Gastroesophageal sphincter (tissue), 4 donors: ENCODE data around the gene TPBG. TPM values are rescaled to one million over a fixed set of nuclear protein-coding genes. Genes with fewer than 3 reads are reported as not detected.

Experiments
- ATAC-seq: fragments of 150-250 bp; one replicate; pipeline ENCODE4 v1.9.1; 2016; ENCODE audit warnings: mild to moderate bottlenecking, moderate library complexity
- H3K27ac ChIP-seq, 4 donors: fragments of 200-600 bp; sonication (generic) in 3 of 4; 1 replicate in 3 of 4; 2 replicates in 1 of 4; pipeline ENCODE4 v1.5.1; 2016 to 2019
- H3K27me3 ChIP-seq: fragments of 200-600 bp; sonication (generic); one replicate; pipeline ENCODE4 v1.5.1; 2019
- H3K36me3 ChIP-seq, 2 donors: fragments of 200-600 bp; sonication (generic); one replicate each; pipeline ENCODE4 v1.5.1; 2019; ENCODE audit warnings: control low read depth in 1 of 2
- H3K4me1 ChIP-seq, 3 donors: fragments of 200-600 bp; sonication (generic); 1 replicate in 2 of 3; 2 replicates in 1 of 3; pipeline ENCODE4 v1.5.1; 2016 to 2019; ENCODE audit warnings: control low read depth in 2 of 3
- H3K4me3 ChIP-seq, 2 donors: fragments of 200-600 bp; sonication (generic); one replicate each; pipeline ENCODE4 v1.5.1; 2019; ENCODE audit warnings: mild to moderate bottlenecking in 1 of 2, moderate library complexity in 1 of 2
- H3K9me3 ChIP-seq, 3 donors: fragments of 200-600 bp; sonication (generic); one replicate each; pipeline ENCODE4 v1.5.1; 2017 to 2019; ENCODE audit warnings: control low read depth in 2 of 3
- EP300 ChIP-seq: sonication (generic); formaldehyde crosslinking; IDR thresholded peaks from one replicate; pipeline ENCODE4 v1.6.1; 2017; ENCODE audit warnings: antibody characterized with exemption, mild to moderate bottlenecking
- POLR2A ChIP-seq, 2 donors: fragments of 450-650 bp; IDR thresholded peaks; one replicate each; pipeline ENCODE4 v1.6.1; 2017; ENCODE audit warnings: antibody characterized with exemption in 2 of 2, mild to moderate bottlenecking in 2 of 2, moderate library complexity in 1 of 2
- POLR2AphosphoS5 ChIP-seq: sonication (generic); formaldehyde crosslinking; IDR thresholded peaks from one replicate; pipeline ENCODE4 v1.6.1; 2017; ENCODE audit warnings: antibody characterized with exemption
- WGBS, 2 donors: methylation state at CpG; one replicate each; pipeline ENCODE4 v1.1.5; 2018; ENCODE audit warnings: low coverage in 1 of 2; 5-methylcytosine and 5-hydroxymethylcytosine counted together
- total RNA-seq, 4 donors: library from RNA; depleted of rRNA; stranded (reverse); fragments of >200 nt; gene quantifications; one replicate each; pipeline ENCODE4 v1.1.0, GENCODE V29; 2016
- TF ChIP-seq, protein P1 (sequence below), 4 experiments: fragments of 200-600 bp in 2 of 4; fragments of 450-650 bp in 2 of 4; sonication (generic) in 1 of 4; IDR thresholded peaks; one replicate each; pipeline ENCODE4 v1.5.1; 2017 to 2019; ENCODE audit warnings: antibody characterized with exemption in 4 of 4, mild to moderate bottlenecking in 2 of 4, moderate library complexity in 2 of 4

Gene TPBG
- total RNA-seq, 4 donors from 2014 or later: 23.3 to 126 (median 84.5) TPM

- ATAC-seq: no peak
Observed at GRCh38 chr6:82360552-82360951, 3.1 kb upstream of the TPBG start.

GRCh38 chr6:82361631-82362030, 2.0 kb upstream of the TPBG start:
- TF ChIP-seq POLR2AphosphoS5: no peak
- TF ChIP-seq POLR2A (IDR thresholded peaks at IDR 0.05): no peak
- no peak for TF ChIP-seq EP300
- TF ChIP-seq, protein P1, sequence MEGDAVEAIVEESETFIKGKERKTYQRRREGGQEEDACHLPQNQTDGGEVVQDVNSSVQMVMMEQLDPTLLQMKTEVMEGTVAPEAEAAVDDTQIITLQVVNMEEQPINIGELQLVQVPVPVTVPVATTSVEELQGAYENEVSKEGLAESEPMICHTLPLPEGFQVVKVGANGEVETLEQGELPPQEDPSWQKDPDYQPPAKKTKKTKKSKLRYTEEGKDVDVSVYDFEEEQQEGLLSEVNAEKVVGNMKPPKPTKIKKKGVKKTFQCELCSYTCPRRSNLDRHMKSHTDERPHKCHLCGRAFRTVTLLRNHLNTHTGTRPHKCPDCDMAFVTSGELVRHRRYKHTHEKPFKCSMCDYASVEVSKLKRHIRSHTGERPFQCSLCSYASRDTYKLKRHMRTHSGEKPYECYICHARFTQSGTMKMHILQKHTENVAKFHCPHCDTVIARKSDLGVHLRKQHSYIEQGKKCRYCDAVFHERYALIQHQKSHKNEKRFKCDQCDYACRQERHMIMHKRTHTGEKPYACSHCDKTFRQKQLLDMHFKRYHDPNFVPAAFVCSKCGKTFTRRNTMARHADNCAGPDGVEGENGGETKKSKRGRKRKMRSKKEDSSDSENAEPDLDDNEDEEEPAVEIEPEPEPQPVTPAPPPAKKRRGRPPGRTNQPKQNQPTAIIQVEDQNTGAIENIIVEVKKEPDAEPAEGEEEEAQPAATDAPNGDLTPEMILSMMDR (IDR thresholded peaks at IDR 0.05): no peak
- no peaks in the 10 kb centered on the region for H3K27me3 ChIP-seq
- H3K9me3 ChIP-seq: no peaks in the 10 kb centered on the region
- ATAC-seq: no peak
- H3K27ac ChIP-seq: peak overlapping the region in 3 of 4 donors; percentile 92 to 97 (median 95)
- H3K4me3 ChIP-seq: no peak overlapping the region
- peaks cover 0 to 41% (median 0%) of the 10 kb centered on the region in 3 donors for H3K4me1 ChIP-seq
- WGBS, 2 donors: 22 to 68% methylated on average over 3 of the region's 3 CpGs
- no peaks in the 10 kb centered on the region for H3K36me3 ChIP-seq

More at GRCh38 chr6:82360552-82360951, 3.1 kb upstream of the TPBG start:
- H3K4me3 ChIP-seq: no peak overlapping the region
- 49 to 68% methylated on average over 2 of the region's 2 CpGs for WGBS, 2 donors
- TF ChIP-seq POLR2AphosphoS5 (no peak), POLR2A (IDR thresholded peaks at IDR 0.05) (no peak), EP300 (no peak)
- TF ChIP-seq, protein P1 (IDR thresholded peaks at IDR 0.05): no peak
- no peaks in the 10 kb centered on the region for H3K27me3 ChIP-seq
- H3K36me3 ChIP-seq: no peaks in the 10 kb centered on the region
- H3K4me1 ChIP-seq: peaks cover 0 to 30% (median 0%) of the 10 kb centered on the region in 3 donors
- H3K9me3 ChIP-seq: no peaks in the 10 kb centered on the region
- H3K27ac ChIP-seq: peak overlapping the region in 2 of 4 donors; percentile 30 to 97

GRCh38 chr6:82362144-82362543, 1.5 kb upstream of the TPBG start:
- WGBS, 2 donors: 38 to 60% methylated on average over 4 of the region's 4 CpGs
- Histone ChIP-seq H3K4me3 (no peak overlapping the region), H3K27me3 (no peaks in the 10 kb centered on the region), H3K4me1 (peaks cover 0 to 46% (median 0%) of the 10 kb centered on the region in 3 donors), H3K9me3 (no peaks in the 10 kb centered on the region), H3K27ac (peak overlapping the region; percentile 14 to 97 (median 94)), H3K36me3 (no peaks in the 10 kb centered on the region)
- no peak for TF ChIP-seq POLR2AphosphoS5
- no peak for TF ChIP-seq EP300
- TF ChIP-seq, protein P1 (IDR thresholded peaks at IDR 0.05): no peak
- TF ChIP-seq POLR2A (IDR thresholded peaks at IDR 0.05): no peak
- no peak for ATAC-seq

DNA sequence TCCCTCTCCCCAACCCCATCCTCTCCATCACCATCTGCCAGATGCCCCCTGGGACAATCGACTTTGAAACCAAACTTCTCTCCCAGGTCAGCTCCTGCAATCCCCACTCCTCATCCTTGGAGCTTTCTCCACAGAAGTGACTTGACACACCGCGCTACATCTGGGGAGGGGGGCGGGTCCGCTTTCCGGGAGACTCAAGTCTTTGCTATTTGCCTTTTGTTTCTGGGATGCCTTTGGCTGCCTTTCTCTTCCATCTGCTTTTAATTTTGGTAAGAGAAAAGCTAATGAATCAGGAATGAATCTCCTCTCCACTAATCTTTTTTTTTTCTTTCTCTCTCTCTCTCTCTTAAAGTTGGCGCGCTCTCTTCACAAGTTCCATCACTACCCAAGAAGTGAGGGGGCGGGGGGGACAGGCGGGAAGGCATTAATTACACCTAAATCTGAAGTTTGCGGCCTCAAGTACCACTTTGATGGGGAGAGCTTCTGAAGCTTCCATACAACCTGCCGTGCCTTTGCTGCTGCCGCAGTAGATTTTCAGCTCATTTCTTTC, 664 bp upstream of the TPBG start:
- ATAC-seq: no peak
- TF ChIP-seq EP300 (no peak), POLR2AphosphoS5 (no peak), POLR2A (IDR thresholded peaks at IDR 0.05) (no peak)
- TF ChIP-seq, protein P1 (IDR thresholded peaks at IDR 0.05): no peak
- no peaks in the 10 kb centered on the region for H3K36me3 ChIP-seq
- H3K4me1 ChIP-seq: peaks cover 0 to 54% (median 0%) of the 10 kb centered on the region in 3 donors
- peak overlapping the region; percentile 70 to 97 (median 94) for H3K27ac ChIP-seq
- no peaks in the 10 kb centered on the region for H3K27me3 ChIP-seq
- WGBS, 2 donors: 1 to 9% methylated on average over 4 to 11 of the region's 13 CpGs
- H3K9me3 ChIP-seq: no peaks in the 10 kb centered on the region
- peak overlapping the region; percentile 73 to 87 for H3K4me3 ChIP-seq
